ENCODE measurements around the gene NBEAL2.
A peak's percentile ranks its signal among the peaks of the same experiment; 100 is the strongest.

Gene NBEAL2

DNA sequence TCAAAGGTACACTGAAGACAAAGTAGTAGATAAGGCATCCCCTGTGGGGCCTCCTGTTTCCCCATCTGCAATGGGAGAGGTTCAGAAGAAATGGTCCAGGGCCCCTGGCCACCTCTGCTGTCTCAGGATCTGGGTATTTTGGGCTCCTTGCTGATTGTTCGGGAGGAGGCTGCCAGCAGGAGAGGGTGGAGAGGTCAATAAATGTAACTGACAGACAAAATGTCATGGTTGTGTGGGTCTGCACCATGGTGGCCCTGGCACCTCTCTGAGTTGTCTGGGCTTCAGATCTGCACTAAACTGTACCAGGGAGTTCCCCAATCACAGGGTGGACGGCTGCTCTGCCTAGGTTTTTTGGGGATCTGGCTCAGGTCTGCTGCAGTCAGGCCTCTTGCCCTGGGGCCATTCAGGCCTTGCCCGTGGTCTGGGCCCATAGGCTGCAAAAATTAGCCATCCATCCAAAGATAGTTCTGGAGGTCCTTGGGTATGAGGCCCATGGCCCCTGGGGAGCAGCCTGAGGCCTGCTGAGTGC is 7.4 kb downstream of the NBEAL2 start:
- no peak for DNase-seq (ENCODE audit: low read depth)

DNA sequence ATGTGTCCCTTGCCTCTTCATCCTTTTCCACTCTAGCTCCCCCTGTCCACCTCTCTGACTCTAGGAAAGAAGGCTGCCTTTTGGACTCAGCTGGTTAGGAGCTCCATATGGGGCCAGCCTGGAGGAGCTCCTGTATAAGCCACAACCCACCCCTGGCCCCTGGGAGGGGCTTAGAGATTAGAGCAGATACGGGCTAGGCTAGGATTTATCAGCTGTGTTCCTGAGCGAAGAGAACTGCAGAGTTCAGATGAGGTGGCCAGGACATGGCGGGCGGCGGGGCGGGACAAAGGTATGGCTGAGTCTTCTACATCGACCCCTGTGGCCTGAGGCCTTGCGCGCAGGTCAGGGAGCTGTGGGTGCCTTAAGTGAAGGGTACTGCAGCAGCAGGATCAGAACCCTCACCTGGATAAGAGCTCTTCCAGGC is 7.9 kb downstream of the NBEAL2 start:
- DNase-seq (ENCODE audit: low read depth) = no peak

DNA sequence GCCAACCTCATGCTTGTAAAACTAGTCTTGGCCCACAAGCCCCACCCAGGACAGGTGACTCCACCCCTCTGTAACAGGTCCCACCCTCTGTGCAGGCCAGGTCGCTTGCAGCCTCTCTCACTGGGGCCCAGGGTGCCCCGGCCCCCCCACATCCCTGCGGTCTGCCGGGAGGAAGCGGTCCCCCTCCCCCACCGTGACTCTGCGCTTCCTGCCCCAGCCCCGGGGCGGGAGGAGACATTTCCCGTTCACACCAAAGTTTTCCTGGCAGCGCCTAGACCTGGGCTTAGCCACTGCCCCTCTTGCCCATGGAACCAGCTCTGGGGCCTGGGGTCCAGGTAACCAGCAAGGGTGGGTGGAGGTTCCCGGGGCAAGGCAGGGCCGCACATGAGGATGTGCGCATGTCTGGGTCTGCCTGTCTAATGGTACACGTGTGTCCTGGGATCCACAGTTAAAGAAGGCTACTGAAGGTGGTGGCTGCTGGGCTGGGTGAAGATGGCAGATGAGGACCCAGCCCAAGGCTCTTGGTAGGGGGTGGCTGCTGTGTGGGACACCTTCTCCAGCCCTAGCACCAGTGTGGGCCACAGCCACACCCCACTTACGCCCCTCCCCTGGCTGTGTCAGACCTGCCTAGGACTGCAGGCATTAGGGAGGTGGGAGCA is 8.4 kb downstream of the NBEAL2 start:
- peak; percentile 76 for DNase-seq (ENCODE audit: low read depth)

DNA sequence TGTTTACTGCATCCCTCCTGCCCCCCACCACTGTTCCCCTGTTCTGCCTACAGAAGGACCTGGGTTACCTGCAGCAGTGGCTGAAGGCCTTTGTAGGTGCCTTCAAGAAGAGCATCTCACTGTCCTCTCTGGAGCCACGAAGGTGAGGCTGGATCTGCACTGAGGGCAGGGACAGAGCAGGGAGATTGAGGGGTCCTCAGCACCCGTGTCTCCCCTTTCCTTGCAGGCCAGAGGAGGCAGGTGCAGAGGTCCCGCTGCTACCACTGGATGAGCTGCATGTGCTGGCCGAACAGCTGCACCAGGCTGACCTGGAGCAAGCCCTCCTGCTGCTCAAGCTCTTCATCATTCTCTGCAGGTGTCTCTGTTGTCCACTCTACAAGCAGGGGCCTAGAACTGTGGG is 9.2 kb downstream of the NBEAL2 start:
- no peak for DNase-seq (ENCODE audit: low read depth)

DNA sequence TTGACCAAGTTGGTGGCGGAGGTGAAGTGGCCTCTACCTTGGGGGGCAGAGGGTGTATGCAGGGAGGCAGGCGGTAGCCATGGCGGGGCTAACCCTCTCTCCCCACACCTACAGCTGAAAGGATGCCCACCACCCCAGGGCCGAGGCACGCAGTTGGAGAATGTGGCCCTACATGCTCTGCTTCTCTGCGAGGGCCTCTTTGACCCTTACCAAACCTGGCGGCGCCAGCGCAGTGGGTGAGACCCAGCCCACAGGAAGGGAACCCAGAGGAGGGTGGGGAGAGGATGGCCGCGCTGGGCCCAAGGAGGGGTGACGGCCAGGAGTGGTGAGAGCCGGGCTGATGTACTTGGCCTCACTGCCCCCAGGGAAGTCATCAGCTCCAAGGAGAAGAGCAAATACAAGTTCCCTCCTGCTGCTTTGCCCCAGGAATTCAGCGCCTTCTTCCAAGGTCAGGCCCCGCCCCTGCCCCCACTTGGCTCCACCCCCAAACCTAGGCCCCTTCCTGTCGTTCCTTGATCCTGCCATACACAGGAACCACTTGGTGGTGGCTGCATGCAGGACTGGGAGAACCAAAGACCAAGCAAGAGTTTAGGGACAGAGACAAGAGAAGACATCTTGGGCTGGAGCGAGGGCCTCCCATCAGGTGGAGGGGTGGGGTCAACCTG is 9.8 kb downstream of the NBEAL2 start:
- DNase-seq (ENCODE audit: low read depth) = no peak

DNA sequence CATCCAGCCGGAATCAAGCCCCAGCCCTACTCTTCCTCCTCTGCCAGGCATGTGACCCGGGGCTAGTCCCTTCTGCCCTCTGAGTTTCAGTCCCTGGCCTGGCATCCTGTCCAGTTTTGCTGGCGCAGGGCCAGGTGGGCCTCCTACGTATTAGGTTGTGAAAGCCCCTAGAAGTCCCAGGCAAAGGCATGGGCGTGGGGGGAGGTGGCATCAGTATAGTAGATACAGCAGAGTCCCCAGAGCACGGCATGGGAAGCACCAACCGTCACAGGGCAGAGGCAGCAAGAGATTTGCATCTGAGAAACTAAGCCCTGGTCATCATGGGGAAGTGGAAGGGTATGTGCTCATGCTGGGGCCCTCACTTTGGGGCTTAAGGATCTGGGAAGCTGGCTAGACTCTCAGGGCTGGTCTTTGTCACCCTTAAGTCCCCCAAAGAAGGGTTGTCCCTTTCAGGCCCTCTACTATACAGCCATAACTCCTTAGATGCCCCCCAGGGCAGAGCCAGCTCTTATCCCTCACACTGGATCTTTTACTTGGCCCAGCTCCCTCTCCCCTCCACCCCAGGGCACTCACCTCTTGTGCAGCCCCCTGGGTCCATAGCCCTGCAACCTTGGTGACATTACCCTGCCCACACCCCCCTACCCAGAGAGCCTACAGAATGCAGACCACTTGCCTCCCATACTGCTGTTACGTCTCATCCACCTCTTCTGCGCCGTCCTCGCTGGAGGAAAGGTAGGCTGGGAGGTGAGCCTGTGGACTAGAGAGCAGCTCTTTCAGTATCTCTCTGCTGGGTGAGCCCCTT is 11.3 kb downstream of the NBEAL2 start:
- no peak for DNase-seq (ENCODE audit: low read depth)

DNA sequence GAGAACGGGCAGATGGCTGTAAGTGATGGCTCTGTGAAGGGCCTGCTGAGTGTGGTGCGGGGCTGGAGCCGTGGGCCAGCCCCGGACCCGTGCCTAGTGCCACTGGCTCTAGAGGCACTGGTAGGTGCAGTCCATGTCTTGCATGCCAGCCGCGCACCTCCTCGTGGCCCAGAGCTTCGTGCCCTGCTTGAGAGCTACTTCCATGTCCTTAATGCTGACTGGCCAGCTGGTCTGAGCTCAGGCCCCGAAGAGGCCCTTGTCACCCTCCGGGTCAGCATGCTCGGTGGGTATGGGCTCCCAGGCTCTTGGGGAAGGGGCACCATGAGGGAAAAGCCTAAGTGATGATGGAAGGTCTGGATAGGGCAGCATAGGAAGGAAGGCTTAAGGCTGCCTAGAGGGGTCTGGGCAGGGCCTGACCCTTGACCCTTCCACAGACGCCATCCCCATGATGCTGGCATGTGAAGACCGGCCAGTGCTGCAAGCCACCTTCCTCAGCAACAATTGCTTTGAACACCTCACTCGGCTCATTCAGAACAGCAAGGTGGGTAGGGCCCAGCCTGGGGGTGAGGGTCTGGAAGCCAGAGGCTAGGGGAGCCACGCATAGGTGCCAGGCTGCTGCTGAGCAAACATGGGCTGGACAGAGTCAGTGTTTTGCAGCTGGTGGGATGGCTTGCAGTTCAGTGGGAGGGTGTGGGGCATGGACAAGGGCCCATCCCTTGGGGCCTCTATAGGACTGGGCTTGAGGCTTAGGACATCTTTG is 12.1 kb downstream of the NBEAL2 start:
- no peak for DNase-seq (ENCODE audit: low read depth)

DNA sequence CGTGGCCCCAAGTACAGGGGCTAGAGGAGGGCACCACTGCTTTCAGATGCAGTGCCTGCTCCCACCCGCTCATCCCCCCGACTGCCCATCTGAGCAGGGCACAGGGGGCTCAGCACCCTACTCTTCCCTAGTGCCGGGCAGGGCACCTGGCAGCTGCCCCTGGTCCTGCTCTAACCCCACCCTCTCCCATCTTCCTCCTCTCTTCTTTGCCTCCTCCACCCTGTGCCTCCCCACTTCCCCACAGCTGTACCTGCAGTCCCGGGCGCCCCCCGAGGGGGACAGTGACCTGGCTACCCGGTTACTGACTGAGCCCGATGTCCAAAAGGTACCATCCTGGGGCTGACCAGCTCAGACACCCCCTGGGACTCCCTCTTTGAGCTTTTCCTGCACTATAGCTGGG is 12.8 kb downstream of the NBEAL2 start:
- no peak for DNase-seq (ENCODE audit: low read depth)

DNA sequence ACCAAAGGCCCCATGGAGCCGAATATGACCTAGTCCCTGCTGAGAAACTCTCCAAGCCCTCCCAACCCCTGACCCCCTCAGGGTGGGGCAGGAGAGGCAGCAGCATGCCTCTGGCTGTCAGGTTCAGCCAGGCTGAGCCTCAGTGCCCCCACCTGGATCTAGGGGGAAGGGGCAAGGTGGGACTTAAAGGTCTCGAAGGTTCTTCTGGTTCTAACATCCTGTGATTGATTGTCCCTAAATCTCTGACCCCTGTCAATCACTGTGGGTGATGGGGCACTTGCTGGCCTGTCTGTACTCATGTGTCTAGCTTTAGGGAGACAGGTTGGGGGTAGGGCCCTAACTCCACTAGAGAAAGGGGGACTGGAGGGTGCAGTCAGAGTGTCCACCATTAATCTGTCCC is 13.8 kb downstream of the NBEAL2 start:
- no peak for DNase-seq (ENCODE audit: low read depth)

DNA sequence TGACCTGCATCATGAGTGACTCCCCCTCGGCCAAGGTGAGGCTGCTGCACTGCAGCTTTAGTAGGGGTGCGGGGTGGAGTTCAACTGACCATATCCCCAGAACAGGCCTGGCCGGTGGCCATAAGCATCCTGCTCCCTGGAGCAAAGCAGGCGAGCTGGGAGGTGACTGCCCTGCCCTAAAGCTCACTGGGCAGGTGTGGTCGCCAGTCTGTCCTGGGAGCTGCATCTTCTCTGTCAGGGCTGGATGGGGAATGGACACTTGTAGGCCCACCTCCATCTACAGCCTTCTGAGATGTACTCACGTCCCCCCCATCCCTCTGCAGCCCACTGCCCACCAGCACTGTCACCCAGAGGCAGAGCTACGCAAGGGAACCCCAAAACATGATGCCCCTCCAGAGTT is 14.5 kb downstream of the NBEAL2 start:
- DNase-seq (ENCODE audit: low read depth) = no peak

DNA sequence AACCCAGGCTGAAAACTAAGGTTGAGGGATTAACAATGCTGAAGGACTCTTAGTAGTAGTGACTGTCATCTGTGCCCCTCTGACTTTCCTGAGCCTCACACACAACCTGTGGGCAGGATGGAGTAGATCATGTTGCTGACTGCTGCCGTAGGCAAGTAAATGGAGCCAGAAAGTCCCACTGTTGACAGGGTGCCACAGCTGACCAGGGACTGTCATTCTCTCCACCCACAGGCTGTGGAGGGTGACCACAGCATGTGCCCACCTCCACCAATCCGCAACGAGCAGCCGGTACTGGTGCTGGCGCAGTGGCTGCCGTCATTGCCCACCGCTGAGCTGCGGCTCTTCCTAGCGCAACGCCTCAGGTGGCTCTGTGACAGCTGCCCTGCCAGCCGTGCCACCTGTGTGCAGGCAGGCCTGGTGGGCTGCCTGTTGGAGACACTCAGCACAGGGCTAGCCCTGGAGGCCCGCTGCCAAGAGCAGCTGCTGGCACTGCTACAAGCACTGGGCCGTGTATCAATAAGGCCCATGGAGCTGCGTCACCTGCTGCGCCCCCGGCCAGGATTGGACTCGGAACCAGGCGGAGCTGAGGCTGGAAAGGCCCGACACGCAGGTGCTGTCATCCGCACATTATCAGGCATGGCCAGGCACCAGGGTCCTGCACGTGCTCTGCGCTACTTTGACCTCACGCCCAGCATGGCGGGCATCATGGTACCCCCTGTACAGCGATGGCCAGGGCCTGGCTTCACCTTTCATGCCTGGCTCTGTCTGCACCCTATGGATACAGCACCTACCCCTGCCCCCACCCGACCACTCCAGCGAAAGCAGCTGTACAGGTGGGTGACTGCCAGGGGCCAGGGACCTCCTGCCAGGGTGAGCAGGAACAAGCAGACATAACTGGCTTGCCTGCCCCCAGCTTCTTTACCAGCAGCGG is 15.6 kb downstream of the NBEAL2 start:
- DNase-seq (ENCODE audit: low read depth) = no peak

DNA sequence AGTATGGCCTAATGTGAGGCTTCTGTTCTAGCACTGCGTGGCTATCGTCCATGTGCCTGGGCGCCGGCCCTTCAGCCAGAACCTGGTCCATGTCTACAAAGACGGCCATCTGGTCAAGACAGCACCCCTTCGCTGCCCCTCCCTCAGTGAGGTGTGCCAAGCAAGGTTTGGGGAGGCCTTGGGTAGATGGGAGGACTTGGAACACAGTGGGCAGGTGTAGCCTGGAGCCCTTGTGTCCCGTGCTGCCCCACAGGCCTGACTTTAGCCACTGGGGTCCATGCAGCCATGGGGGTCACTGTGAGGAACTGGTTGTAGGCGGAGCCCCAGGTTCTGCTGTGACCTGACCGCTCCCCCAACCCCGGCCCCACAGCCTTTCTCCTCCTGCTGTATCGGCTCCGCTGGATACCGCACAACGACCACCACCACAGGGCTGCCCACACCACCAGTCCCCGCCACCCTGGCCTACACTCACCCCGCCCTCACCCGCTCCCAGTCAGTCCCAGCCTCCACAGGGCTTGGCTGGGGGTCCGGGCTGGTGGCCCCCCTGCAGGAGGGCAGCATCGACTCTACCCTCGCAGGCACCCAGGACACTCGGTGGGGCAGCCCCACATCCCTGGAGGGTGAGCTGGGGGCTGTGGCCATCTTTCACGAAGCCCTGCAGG is 16.6 kb downstream of the NBEAL2 start:
- DNase-seq (ENCODE audit: low read depth) = no peak

DNA sequence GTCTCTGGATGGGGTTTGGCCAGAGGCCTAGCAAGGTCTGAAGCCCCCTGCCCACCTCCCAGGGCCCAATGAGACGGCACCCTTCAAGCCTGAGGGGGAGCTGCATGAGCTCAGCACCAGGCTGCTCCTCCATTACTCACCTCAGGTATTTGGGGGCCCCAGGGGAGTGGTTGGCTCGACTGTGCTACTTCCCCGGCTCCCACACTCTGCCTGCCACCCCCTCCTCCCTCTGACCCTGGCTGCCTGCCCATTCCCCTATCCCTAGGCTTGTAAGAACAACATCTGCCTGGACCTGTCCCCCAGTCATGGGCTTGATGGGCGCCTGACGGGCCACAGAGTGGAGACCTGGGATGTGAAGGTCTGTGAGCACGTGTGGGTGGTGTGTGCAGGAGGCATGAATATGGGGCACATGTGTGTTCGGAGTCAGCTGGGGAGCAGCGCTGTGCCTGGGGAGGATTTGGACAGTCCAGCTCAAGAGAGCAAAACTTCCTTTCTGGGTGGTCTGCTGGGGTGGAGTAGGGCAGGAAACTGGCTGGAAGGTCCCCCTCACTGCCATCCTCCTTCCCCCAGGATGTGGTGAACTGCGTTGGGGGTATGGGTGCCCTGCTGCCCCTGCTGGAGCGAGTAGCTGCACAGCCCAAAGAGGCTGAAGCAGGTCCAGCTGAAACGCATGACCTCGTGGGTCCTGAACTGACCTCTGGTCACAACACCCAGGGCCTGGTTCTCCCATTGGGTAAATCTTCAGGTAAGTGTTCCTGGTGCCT is 17.4 kb downstream of the NBEAL2 start:
- DNase-seq (ENCODE audit: low read depth) = no peak

DNA sequence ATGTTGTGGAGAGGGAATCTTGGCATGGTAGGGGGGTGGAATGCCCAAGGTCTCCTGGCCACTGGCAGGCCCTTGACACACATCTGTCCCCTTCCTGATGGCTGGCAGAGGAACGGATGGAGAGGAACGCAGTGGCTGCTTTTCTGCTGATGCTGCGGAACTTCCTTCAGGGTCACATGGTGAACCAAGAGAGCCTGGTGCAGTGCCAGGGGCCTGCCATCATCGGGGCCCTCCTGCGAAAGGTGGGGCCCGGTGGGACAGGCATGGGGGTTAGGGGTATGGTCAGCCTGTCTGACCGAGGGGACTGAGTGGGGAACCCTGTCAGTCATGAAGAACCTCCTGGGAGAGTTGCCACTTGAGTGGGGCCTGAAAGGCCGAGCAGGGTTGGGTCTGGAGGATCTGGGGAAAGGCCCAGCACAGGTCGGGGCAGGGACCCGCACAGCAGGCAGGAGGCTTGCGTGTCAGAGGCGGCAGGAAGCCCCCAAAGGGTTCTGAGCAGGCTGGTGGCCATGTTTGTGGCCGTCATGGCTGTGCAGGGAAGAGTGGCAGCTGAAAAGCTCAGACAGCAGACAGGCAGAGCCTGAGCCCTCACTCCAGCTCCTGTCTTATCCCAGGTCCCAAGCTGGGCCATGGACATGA is 18.1 kb downstream of the NBEAL2 start:
- DNase-seq (ENCODE audit: low read depth) = no peak

DNA sequence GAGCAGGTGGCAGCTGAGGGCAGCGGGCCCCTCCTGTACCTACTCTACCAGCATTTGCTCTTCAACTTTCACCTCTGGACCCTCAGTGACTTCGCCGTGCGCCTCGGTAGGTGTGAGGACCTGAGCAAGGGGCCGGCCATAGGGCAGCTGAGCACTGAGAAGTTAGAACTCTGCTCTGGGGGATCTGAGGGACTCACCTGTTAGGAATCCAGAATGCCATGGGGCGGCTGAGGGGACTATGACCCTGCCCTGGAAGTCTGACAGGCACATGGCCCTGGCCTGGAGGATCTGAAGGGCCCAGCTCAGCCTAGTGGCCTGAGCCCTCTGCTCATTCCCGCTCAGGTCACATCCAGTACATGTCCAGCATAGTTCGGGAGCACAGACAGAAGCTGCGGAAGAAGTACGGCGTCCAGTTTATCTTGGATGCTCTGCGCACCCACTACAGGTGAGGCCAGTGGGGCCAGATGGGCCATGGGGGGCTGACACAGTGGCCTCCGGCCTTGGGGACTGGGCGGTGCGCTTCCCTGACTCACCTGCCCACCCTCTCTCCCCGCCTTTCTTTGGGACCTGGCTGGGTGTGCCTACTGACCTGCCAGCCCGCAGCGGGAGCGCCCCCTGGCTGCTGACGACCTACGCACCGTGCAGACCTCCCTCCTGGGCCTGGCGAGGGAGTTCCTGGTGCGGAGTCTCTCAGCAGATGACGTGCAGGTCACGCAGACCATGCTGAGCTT is 18.8 kb downstream of the NBEAL2 start:
- peak; percentile 69 for DNase-seq (ENCODE audit: low read depth)

DNA sequence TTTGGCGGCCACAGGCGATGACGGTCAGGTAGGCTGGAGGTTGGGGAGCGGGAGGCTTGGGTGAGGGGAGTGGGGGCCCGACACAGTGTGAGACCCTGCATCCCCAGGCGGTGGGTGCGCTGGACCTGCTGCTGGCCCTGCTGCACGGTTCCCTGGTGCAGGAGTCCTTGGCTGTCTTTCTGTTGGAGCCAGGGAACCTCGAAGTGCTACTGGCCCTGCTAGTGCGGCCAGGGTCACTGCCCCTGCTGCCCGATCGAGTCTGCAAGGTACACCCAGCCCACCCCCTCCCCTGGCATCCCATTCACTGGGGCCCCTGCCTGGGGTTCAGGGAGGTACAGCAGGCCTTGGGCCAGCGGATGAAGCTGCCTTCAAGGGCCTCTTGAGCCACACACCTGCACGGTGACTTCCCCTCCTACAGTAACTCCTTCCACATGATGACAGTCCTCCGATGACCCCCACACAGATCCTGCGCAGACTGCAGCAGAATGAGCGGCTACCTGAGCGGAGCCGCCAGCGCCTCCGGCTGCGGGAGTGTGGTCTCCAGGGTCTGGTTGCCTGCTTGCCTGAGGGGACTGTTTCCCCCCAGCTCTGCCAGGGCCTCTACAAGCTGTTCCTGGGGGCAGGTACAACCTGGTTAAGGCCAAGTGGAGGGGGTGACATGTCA is 19.5 kb downstream of the NBEAL2 start:
- DNase-seq (ENCODE audit: low read depth) = no peak

DNA sequence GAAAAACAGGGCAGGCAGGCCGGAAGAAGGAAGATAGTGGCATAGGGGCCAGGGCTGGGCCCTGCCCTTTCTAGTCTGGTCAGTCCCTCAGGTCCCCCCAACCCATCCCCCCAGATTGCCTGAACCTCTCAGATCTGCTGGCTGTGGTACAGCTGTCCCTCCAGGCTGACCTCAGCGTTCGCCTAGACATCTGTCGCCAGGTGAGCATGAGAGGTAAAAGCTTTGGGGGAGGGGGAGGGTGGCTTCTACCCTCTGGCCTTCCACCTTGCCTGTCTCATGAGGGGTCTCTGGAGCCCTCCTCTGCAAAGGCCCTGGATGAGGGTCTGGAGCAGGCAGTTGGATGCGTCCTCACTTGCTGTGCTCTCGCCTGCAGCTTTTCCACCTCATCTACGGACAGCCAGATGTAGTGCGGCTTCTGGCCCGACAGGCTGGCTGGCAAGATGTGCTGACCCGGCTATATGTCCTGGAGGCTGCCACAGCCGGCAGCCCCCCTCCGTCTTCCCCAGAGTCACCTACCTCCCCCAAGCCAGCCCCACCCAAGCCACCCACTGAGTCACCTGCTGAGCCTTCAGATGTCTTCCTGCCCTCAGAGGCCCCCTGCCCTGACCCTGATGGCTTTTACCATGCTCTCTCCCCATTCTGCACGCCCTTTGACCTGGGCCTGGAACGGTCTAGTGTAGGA is 20.2 kb downstream of the NBEAL2 start:
- no peak for DNase-seq (ENCODE audit: low read depth)

Measured in activated T-cell treated with anti-CD3 and anti-CD28 coated beads for 1 hour (primary cell).